Activated gamma-delta T cell treated with Interleukin-2 at 50 U/mL for 16 hours (primary cell): ENCODE measurements around the gene TRAPPC14.
A peak's percentile ranks its signal among the peaks of the same experiment; 100 is the strongest.
"Not testable (repeated sequence)": the region's sequence is repeated elsewhere in the genome, so short reads cannot be mapped to it uniquely, and the experiment has no call there.

Source experiments
- DNase-seq: peaks from one replicate; pipeline ENCODE4 v3.0.0-alpha.2; 2020

TRAPPC14 gene

GRCh38 chr7:100152937-100153666 is 5.4 kb downstream of the TRAPPC14 start:
- DNase-seq = no peak

- DNase-seq = no peak
Observed at GRCh38 chr7:100152404-100152803, 6.1 kb downstream of the TRAPPC14 start.

GRCh38 chr7:100148559-100149328 is 9.8 kb downstream of the TRAPPC14 start, which contains the start of gene LAMTOR4:
Gene LAMTOR4, plus strand, starts transcription at chr7:100148918. Its CDS starts 55 bp downstream, at chr7:100148973.
- DNase-seq = peak; percentile 98

GRCh38 chr7:100148225-100148558 is 10.3 kb downstream of the TRAPPC14 start:
- no peak for DNase-seq

DNA sequence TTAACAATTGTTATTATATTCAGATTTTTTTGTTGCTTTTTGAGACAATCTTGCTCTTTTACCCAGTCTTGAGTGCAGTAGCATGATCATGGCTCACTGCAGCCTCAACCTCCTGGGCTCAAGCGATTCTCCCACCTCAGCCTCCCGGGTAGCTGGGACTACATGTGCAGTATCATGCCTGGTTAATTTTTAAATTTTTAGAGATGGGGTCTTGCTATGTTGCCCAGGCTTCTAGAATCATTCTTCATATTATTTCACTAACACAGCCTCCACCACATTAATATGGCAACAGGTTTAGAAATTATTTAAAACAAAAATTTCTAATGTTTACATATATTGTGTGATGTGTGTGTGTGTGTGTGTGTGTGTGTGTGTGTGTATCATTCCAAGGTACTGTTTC is 11.2 kb downstream of the TRAPPC14 start:
- DNase-seq = no peak

- DNase-seq = not testable (repeated sequence)
Observed at GRCh38 chr7:100146350-100146749, 12.2 kb downstream of the TRAPPC14 start.

GRCh38 chr7:100142461-100142860 is 16.1 kb downstream of the TRAPPC14 start:
- no peak for DNase-seq

DNA sequence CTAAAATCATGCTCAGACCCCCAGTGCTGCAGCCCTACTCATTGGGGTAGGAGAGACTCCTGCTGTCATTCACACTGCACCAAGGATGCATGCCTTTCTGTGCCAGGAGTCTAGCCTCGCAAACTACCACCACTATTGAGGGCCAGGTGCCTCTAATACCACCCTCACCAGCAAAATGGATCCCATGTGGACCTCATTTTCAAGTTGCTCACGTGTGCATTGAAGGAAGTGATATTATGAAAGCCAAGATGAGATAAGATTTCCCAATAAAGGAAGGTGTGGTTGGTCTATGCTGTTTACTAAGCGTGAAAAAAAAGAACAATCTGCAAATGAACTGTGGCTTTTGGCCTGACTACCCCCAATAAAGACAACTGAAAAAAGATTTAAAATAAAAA is 17.0 kb downstream of the TRAPPC14 start:
- DNase-seq = no peak

- DNase-seq = no peak
Observed at GRCh38 chr7:100137851-100138760, 20.4 kb downstream of the TRAPPC14 start.

GRCh38 chr7:100132697-100133151 is 25.8 kb downstream of the TRAPPC14 start:
- peak; percentile 59 for DNase-seq

GRCh38 chr7:100132126-100132525 is 26.4 kb downstream of the TRAPPC14 start:
- DNase-seq = no peak

DNA sequence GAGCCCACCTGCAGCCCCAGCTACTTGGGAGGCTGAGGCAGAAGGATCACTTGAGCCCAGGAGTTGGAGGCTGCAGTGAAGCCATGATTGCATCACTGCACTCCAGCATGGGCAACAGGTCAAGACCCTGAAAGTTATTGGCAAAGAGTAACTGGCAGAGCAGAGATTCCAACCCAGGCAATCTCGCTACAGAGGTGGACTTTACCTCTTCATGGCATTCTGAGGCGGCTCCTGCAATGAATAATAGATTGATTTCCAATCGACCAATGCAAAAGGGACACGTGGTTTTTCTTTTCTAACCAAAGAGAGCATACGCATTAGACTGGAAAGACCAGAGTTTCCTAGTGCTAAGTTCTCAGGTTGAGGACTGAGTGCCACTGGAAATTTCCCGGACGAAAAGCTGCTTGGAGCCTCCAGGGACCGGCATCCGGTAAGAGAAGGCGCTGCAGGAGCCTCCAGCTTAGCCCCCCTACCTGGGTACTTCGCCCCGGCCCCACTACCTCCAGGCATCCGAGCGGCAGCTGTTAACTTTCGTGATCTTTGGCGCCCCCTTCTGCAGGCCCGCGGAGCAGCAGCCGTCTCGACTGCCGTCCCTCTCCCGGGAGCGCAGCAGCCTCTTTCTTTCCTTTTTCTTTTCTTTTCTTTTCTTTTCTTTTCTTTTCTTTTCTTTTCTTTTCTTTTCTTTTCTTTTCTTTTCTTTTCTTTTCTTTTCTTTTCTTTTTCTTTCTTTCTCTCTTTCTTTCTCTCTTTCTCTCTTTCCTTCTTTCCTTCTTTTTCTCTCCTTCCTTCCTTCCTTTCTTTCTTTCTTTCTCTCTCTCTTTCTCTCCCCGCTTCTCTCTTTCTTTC is 27.7 kb downstream of the TRAPPC14 start:
- peak; percentile 88 for DNase-seq

DNA sequence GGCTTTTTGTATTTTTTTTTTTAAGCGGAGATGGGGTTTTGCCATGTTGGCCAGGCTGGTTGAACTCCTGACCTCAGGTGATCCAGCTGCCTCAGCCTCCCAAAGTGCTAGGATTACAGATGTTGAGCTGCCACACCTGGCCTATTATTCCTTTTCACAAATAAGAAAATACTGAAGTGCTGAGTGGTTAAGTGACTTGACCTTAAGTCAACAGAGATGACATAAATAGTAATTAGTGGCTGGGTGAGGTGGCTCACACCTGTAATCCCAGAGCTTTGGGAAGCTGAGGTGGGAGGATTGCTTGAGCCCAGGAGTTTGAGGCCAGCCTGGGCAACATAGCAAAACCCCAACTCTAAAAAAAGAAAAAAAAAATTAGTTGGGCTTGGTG is 28.3 kb downstream of the TRAPPC14 start:
- not testable (repeated sequence) for DNase-seq

- DNase-seq = no peak
Observed at GRCh38 chr7:100128637-100128963, 29.9 kb downstream of the TRAPPC14 start.

- DNase-seq = peak; percentile 19
Observed at GRCh38 chr7:100127866-100128636, 30.5 kb downstream of the TRAPPC14 start.

GRCh38 chr7:100126931-100127865 is 31.3 kb downstream of the TRAPPC14 start, which contains the start of gene MBLAC1:
Gene MBLAC1, plus strand, starts transcription at chr7:100126967. Its CDS starts 429 bp downstream, at chr7:100127396.
- peak; percentile 94 for DNase-seq

DNA sequence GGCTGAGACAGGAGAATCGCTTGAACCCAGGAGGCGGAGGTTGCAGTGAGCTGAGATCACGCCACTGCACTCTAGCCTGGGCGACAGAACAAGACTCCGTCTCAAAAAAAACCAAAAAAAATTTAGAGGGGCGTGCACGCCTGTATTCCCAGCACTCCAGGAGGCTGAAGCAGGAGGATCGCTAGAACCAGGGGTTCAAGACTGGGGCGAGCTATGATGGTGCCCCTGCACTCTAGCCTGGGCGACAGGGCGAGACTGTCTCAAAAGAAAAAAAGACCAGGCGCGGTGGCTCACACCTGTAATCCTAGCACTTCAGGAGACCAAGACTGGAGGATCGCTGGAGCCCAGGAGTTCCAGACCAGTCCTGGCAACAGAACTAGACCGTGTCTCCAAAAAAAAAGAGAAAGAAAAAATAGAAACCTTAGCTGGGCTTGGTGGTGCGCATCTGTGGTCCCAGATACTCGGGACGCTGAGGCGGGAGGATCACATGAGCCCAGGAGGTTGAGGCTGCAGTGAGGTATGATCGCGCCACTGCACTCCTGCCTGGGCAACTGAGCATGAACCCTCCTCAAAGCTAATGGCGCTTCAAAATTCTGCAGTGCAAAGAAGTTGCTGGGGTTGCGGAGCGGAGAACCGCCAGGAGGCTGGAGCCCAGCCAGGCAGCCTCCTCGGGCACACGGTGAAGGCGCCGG is 32.1 kb downstream of the TRAPPC14 start:
- DNase-seq = no peak

DNA sequence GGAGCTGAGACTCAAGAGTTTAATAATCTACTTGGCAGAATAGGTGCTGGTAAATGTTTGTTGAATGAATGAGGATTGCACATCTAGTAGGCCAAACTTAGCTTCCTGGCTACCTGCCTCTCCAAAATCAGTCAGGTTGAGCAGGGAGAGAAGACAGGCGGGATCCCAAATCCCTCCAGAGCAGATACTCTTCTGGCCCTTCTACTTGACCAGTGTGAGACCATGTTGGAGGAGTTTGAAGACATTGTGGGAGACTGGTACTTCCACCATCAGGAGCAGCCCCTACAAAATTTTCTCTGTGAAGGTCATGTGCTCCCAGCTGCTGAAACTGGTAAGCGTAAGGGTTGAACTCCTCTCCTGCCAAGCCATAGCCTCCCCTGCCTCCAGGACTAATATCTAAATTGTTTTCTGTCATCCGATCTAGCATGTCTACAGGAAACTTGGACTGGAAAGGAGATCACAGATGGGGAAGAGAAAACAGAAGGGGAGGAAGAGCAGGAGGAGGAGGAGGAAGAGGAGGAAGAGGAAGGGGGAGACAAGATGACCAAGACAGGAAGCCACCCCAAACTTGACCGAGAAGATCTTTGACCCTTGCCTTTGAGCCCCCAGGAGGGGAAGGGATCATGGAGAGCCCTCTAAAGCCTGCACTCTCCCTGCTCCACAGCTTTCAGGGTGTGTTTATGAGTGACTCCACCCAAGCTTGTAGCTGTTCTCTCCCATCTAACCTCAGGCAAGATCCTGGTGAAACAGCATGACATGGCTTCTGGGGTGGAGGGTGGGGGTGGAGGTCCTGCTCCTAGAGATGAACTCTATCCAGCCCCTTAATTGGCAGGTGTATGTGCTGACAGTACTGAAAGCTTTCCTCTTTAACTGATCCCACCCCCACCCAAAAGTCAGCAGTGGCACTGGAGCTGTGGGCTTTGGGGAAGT is 34.0 kb downstream of the TRAPPC14 start:
- DNase-seq = no peak
